GM21423 (cell line): ENCODE measurements around the gene HIVEP3.

Source experiments
- ATAC-seq: cut with Tn5 transposase; IDR thresholded peaks from one replicate; pipeline ENCODE4 v1.9.1; 2021; ENCODE audit warnings: mild to moderate bottlenecking, moderate library complexity; ENCODE audit not compliant: unreplicated experiment

The HIVEP3 gene

GRCh38 chr1:41658431-41659158 lies 260.1 kb downstream of the HIVEP3 start:
- no peak for ATAC-seq

GRCh38 chr1:41657679-41658295 lies 260.9 kb downstream of the HIVEP3 start:
- ATAC-seq = no peak

- no peak for ATAC-seq
Measured at GRCh38 chr1:41656825-41657500, 261.8 kb downstream of the HIVEP3 start.

GRCh38 chr1:41656068-41656467 lies 262.7 kb downstream of the HIVEP3 start:
- no peak for ATAC-seq

- ATAC-seq = no peak
Measured at GRCh38 chr1:41655632-41656031, 263.1 kb downstream of the HIVEP3 start.

GRCh38 chr1:41653574-41653973 lies 265.1 kb downstream of the HIVEP3 start:
- no peak for ATAC-seq

- ATAC-seq = no peak
Measured at GRCh38 chr1:41652384-41653265, 266.1 kb downstream of the HIVEP3 start.

- no peak for ATAC-seq
Measured at GRCh38 chr1:41650028-41650880, 268.5 kb downstream of the HIVEP3 start.

- ATAC-seq = no peak
Measured at GRCh38 chr1:41649396-41650027, 269.2 kb downstream of the HIVEP3 start.

- no peak for ATAC-seq
Measured at GRCh38 chr1:41648844-41649243, 269.9 kb downstream of the HIVEP3 start.

- no peak for ATAC-seq
Measured at GRCh38 chr1:41648230-41648629, 270.5 kb downstream of the HIVEP3 start.

- no peak for ATAC-seq
Measured at GRCh38 chr1:41647221-41648135, 271.2 kb downstream of the HIVEP3 start.

- ATAC-seq = no peak
Measured at GRCh38 chr1:41646186-41646585, 272.5 kb downstream of the HIVEP3 start.

GRCh38 chr1:41645062-41645461 lies 273.7 kb downstream of the HIVEP3 start:
- ATAC-seq = no peak

GRCh38 chr1:41642922-41643821 lies 275.6 kb downstream of the HIVEP3 start:
- no peak for ATAC-seq

- ATAC-seq = no peak
Measured at GRCh38 chr1:41641941-41642527, 276.7 kb downstream of the HIVEP3 start.

- ATAC-seq = no peak
Measured at GRCh38 chr1:41641475-41641814, 277.3 kb downstream of the HIVEP3 start.
